KMS-11 (cell line): ENCODE data around the gene TAS2R60.

Experiments used
- H2AFZ ChIP-seq: fragments of 200-600 bp; sonication (generic); 2 replicates; pipeline ENCODE4 v1.6.1; 2016; ENCODE audit warnings: antibody characterized with exemption, mixed run types, low read depth
- H3K27ac ChIP-seq: fragments of 200-600 bp; sonication (generic); 2 replicates; pipeline ENCODE4 v1.6.1; 2016; ENCODE audit warnings: mild to moderate bottlenecking, mixed run types
- H3K27me3 ChIP-seq: fragments of 200-600 bp; sonication (generic); 2 replicates; pipeline ENCODE4 v1.6.1; 2017; ENCODE audit warnings: mild to moderate bottlenecking, low read depth, mixed run types, moderate library complexity; ENCODE audit not compliant: insufficient read depth
- H3K36me3 ChIP-seq: fragments of 200-600 bp; sonication (generic); 2 replicates; pipeline ENCODE4 v1.6.1; 2017; ENCODE audit warnings: mild to moderate bottlenecking, mixed run types; ENCODE audit not compliant: insufficient read depth
- H3K4me1 ChIP-seq: fragments of 200-600 bp; sonication (generic); 2 replicates; pipeline ENCODE4 v1.6.1; 2016; ENCODE audit warnings: mild to moderate bottlenecking, low read depth, mixed run types; ENCODE audit not compliant: poor library complexity, severe bottlenecking
- H3K4me2 ChIP-seq: fragments of 200-600 bp; sonication (generic); 2 replicates; pipeline ENCODE4 v1.7.0; 2016; ENCODE audit warnings: mild to moderate bottlenecking, mixed run types
- H3K4me3 ChIP-seq: fragments of 200-600 bp; sonication (generic); IDR thresholded peaks from 2 replicates; pipeline ENCODE4 v1.6.1; 2017; ENCODE audit warnings: low read depth, low read length, mixed read lengths; ENCODE audit not compliant: insufficient read depth
- H3K79me2 ChIP-seq: fragments of 200-600 bp; sonication (generic); 2 replicates; pipeline ENCODE4 v1.6.1; 2016; ENCODE audit warnings: low read depth, mixed run types; ENCODE audit not compliant: insufficient read depth
- H3K9ac ChIP-seq: fragments of 200-600 bp; sonication (generic); 2 replicates; pipeline ENCODE4 v1.6.1; 2016; ENCODE audit warnings: mild to moderate bottlenecking, mixed run types
- H4K20me1 ChIP-seq: fragments of 200-600 bp; sonication (generic); 2 replicates; pipeline ENCODE4 v1.6.1; 2016; ENCODE audit warnings: mild to moderate bottlenecking, mixed run types; ENCODE audit not compliant: insufficient read depth
- CTCF ChIP-seq: fragments of 200-600 bp; sonication (generic); conservative IDR thresholded peaks from 2 replicates; pipeline ENCODE4 v1.6.1; 2017; ENCODE audit warnings: low read depth, mild to moderate bottlenecking, antibody characterized with exemption, low read length, moderate library complexity, mixed read lengths

The TAS2R60 gene

GRCh38 chr7:143460271-143460979 lies 17.2 kb downstream of the TAS2R60 start:
- Histone ChIP-seq H4K20me1 (no peaks in the 10 kb centered on the region), H3K4me1 (no peaks in the 10 kb centered on the region), H3K79me2 (no peaks in the 10 kb centered on the region), H3K4me3 (no peak overlapping the region), H3K36me3 (no peaks in the 10 kb centered on the region), H3K9ac (no peak overlapping the region), H2AFZ (no peak overlapping the region), H3K27me3 (no peaks in the 10 kb centered on the region), H3K27ac (no peak overlapping the region), H3K4me2 (no peak overlapping the region)
- TF ChIP-seq CTCF = no peak

GRCh38 chr7:143462045-143462444 lies 18.8 kb downstream of the TAS2R60 start:
- H3K4me1 ChIP-seq = no peaks in the 10 kb centered on the region
- no peaks in the 10 kb centered on the region for H3K27me3 ChIP-seq
- no peak overlapping the region for H3K9ac ChIP-seq
- no peak overlapping the region for H3K4me2 ChIP-seq
- H3K79me2 ChIP-seq = no peaks in the 10 kb centered on the region
- no peaks in the 10 kb centered on the region for H4K20me1 ChIP-seq
- H2AFZ ChIP-seq = no peak overlapping the region
- no peak overlapping the region for H3K27ac ChIP-seq
- TF ChIP-seq CTCF = no peak
- no peak overlapping the region for H3K4me3 ChIP-seq
- no peaks in the 10 kb centered on the region for H3K36me3 ChIP-seq

GRCh38 chr7:143463556-143463955 lies 20.3 kb downstream of the TAS2R60 start:
- no peak overlapping the region for H3K4me3 ChIP-seq
- H3K4me1 ChIP-seq = no peaks in the 10 kb centered on the region
- H2AFZ ChIP-seq = no peak overlapping the region
- no peak overlapping the region for H3K4me2 ChIP-seq
- H4K20me1 ChIP-seq = no peaks in the 10 kb centered on the region
- no peak for TF ChIP-seq CTCF
- no peaks in the 10 kb centered on the region for H3K79me2 ChIP-seq
- no peak overlapping the region for H3K27ac ChIP-seq
- H3K27me3 ChIP-seq = no peaks in the 10 kb centered on the region
- H3K9ac ChIP-seq = no peak overlapping the region
- no peaks in the 10 kb centered on the region for H3K36me3 ChIP-seq

- H2AFZ ChIP-seq = no peak overlapping the region
- H3K4me1 ChIP-seq = no peaks in the 10 kb centered on the region
- H3K4me3 ChIP-seq = no peak overlapping the region
- H3K27me3 ChIP-seq = no peaks in the 10 kb centered on the region
- H3K36me3 ChIP-seq = no peaks in the 10 kb centered on the region
- H4K20me1 ChIP-seq = no peaks in the 10 kb centered on the region
- no peak overlapping the region for H3K9ac ChIP-seq
- no peak overlapping the region for H3K27ac ChIP-seq
- no peak for TF ChIP-seq CTCF
- H3K4me2 ChIP-seq = no peak overlapping the region
- H3K79me2 ChIP-seq = no peaks in the 10 kb centered on the region
Measured at GRCh38 chr7:143463957-143464356, 20.7 kb downstream of the TAS2R60 start.
